Thoracic aorta (tissue), 2 donors: ENCODE measurements around the gene NEU3. TPM values are rescaled to one million over a fixed set of nuclear protein-coding genes. Genes with fewer than 3 reads are reported as not detected.
A peak's percentile ranks its signal among the peaks of the same experiment; 100 is the strongest.

ENCODE experiments used
- ATAC-seq: fragments of 150-250 bp; one replicate; pipeline ENCODE4 v1.8.0; 2017; ENCODE audit warnings: low read depth; ENCODE audit not compliant: insufficient number of reproducible peaks, low FRiP score
- DNase-seq: peaks from one replicate; pipeline ENCODE4 v3.0.0-alpha.2; 2020; ENCODE audit warnings: low spot score
- H3K27ac ChIP-seq, 2 donors: fragments of 200-600 bp; sonication (generic); 1 replicate in 1 of 2; 2 replicates in 1 of 2; pipeline ENCODE4 v1.5.1; 2016; ENCODE audit warnings: mild to moderate bottlenecking in 2 of 2, moderate library complexity in 2 of 2
- H3K27me3 ChIP-seq: fragments of 200-600 bp; sonication (generic); replicated peaks from 2 replicates; pipeline ENCODE4 v1.6.0; 2016; ENCODE audit warnings: mild to moderate bottlenecking; ENCODE audit not compliant: insufficient read depth
- H3K36me3 ChIP-seq: fragments of 200-600 bp; sonication (generic); one replicate; pipeline ENCODE4 v1.5.1; 2016
- H3K4me1 ChIP-seq, 2 donors: fragments of 200-600 bp; sonication (generic); 1 replicate in 1 of 2; 2 replicates in 1 of 2; pipeline versions ENCODE4 v1.5.1 to v1.6.0; 2016; ENCODE audit warnings: low read depth in 2 of 2, mild to moderate bottlenecking in 1 of 2; ENCODE audit not compliant: control insufficient read depth in 1 of 2
- H3K4me3 ChIP-seq: fragments of 200-600 bp; sonication (generic); 2 replicates; pipeline ENCODE4 v1.5.1; 2016; ENCODE audit warnings: mild to moderate bottlenecking
- H3K9me3 ChIP-seq: fragments of 200-600 bp; sonication (generic); 2 replicates; pipeline ENCODE4 v1.5.1; 2016
- total RNA-seq, 2 donors: library from RNA; depleted of rRNA; stranded (reverse); fragments of >200 nt; gene quantifications; one replicate each; pipeline versions ENCODE4 v1.1.0 to v1.2.3, GENCODE V29; 2016
- TF ChIP-seq, protein P1 (sequence below): fragments of 200-600 bp; sonication (generic); IDR thresholded peaks from one replicate; pipeline ENCODE4 v1.5.1; 2019; ENCODE audit warnings: antibody characterized with exemption

The NEU3 gene
- total RNA-seq, 2 donors from 2014 or later = 11.9 to 23.3 TPM

DNA sequence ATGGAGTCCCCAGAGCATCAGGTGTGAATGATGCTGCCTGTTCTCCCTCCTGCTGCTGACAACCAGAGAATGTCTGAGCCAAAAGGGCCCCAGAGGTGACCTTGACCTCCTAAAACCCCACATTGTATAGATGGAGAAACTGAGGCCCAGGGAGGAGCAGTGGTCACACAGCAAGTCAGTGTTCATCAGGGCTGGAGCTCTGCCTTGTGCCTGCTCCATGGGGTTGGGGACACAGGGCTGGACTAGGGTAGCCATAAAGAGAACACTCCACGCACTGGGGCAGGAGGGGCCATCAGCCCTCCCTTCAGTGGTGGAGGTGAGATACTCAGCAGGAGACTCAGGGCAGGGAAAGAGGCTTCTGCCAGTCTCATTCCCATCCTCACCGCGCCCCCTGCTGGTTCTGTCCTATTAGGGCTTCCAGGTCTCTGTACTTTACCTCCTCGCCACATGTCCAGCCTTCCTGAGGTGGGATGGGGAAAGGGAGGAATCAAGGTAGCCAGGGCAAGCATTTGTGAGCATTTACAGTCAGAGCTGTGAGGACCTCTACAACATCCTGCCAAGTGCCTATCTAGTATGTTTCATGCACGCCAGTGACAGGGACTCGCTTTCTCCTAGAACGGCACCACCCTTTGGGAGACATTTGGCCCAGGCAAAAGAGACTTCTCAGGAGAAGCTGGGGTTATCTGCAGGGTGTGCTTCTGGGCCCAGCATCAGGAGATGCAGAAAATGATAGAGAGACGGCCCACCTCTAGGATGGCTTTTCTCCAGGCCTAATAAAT is 43.2 kb downstream of the NEU3 start:
- TF ChIP-seq, protein P1, sequence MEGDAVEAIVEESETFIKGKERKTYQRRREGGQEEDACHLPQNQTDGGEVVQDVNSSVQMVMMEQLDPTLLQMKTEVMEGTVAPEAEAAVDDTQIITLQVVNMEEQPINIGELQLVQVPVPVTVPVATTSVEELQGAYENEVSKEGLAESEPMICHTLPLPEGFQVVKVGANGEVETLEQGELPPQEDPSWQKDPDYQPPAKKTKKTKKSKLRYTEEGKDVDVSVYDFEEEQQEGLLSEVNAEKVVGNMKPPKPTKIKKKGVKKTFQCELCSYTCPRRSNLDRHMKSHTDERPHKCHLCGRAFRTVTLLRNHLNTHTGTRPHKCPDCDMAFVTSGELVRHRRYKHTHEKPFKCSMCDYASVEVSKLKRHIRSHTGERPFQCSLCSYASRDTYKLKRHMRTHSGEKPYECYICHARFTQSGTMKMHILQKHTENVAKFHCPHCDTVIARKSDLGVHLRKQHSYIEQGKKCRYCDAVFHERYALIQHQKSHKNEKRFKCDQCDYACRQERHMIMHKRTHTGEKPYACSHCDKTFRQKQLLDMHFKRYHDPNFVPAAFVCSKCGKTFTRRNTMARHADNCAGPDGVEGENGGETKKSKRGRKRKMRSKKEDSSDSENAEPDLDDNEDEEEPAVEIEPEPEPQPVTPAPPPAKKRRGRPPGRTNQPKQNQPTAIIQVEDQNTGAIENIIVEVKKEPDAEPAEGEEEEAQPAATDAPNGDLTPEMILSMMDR = peak; percentile 43
- H3K27ac ChIP-seq = no peak overlapping the region
- no peaks in the 10 kb centered on the region for H3K36me3 ChIP-seq
- H3K4me3 ChIP-seq = no peak overlapping the region
- H3K9me3 ChIP-seq = no peaks in the 10 kb centered on the region
- DNase-seq (no peak), ATAC-seq (no peak)
- no peaks in the 10 kb centered on the region for H3K27me3 ChIP-seq
- H3K4me1 ChIP-seq = no peaks in the 10 kb centered on the region

DNA sequence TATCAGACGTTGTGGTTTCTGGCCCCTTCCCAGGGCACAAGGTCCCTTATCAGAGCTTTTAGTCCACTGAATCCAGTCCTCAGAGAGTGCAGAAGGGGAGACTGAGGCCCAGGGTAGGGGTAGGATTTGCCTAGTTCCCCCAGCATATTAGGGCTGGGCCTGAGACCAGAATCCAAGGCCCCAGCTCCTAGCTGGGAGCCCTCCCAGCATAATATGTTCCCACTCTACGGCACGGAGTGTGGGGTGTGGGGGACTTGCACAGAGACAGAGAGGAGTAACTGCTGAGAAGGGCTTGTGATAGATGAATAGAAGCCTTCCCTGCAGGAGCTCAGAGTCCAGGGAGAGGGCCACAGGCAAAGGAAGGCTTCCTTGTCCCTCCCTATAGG is 43.8 kb downstream of the NEU3 start:
- Histone ChIP-seq H3K27me3 (no peaks in the 10 kb centered on the region), H3K36me3 (no peaks in the 10 kb centered on the region), H3K4me3 (no peak overlapping the region), H3K4me1 (no peaks in the 10 kb centered on the region), H3K27ac (no peak overlapping the region), H3K9me3 (no peaks in the 10 kb centered on the region)
- ATAC-seq (no peak), DNase-seq (no peak)
- TF ChIP-seq, protein P1 = no peak

DNA sequence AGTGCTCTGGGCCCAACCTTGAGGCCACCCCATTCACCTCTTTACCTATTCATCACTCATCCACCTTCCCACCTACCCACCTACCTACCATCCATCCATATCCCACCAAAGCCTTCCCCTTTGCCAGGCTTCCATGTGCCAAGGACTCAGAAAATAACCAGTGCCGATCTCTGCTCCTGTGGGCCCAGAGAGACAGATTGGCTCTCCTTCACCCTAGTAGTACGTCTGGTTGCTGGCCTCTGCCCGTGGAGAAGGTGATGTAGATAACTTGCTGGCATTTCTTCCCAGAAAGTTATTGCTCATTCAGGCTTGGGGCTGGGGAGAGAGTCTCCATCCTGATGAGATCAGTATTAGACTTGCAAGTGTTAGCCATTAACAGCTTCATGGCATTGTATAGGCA is 45.2 kb downstream of the NEU3 start:
- DNase-seq = no peak
- TF ChIP-seq, protein P1 = no peak

DNA sequence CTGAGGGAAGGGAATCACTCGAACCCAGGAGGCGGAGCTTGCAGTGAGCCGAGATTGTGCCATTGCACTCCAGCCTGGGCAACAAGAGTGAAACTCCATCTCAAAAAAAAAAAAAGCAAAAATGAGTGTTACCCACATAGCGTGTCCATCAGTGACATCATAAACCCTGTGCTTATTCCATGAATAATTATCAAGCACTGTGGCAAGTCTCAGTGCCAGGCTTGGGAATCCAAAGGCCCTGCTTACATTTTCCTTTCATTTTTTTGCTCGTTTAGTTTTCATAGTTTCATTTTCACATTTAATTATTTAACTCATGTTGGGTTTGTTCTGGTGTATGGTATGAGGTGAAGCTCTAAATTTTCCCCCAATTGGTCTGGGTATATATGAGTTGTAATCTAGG is 46.5 kb downstream of the NEU3 start:
- no peaks in the 10 kb centered on the region for H3K4me1 ChIP-seq
- H3K36me3 ChIP-seq = no peaks in the 10 kb centered on the region
- TF ChIP-seq, protein P1 = no peak
- DNase-seq (no peak), ATAC-seq (no peak)
- no peak overlapping the region for H3K27ac ChIP-seq
- no peaks in the 10 kb centered on the region for H3K9me3 ChIP-seq
- no peak overlapping the region for H3K4me3 ChIP-seq
- no peaks in the 10 kb centered on the region for H3K27me3 ChIP-seq

More for the DNA sequence above, 45.2 kb downstream of the NEU3 start:
- Histone ChIP-seq H3K36me3 (no peaks in the 10 kb centered on the region), H3K9me3 (no peaks in the 10 kb centered on the region), H3K4me1 (no peaks in the 10 kb centered on the region), H3K27ac (no peak overlapping the region), H3K27me3 (no peaks in the 10 kb centered on the region), H3K4me3 (no peak overlapping the region)
- ATAC-seq = no peak

DNA sequence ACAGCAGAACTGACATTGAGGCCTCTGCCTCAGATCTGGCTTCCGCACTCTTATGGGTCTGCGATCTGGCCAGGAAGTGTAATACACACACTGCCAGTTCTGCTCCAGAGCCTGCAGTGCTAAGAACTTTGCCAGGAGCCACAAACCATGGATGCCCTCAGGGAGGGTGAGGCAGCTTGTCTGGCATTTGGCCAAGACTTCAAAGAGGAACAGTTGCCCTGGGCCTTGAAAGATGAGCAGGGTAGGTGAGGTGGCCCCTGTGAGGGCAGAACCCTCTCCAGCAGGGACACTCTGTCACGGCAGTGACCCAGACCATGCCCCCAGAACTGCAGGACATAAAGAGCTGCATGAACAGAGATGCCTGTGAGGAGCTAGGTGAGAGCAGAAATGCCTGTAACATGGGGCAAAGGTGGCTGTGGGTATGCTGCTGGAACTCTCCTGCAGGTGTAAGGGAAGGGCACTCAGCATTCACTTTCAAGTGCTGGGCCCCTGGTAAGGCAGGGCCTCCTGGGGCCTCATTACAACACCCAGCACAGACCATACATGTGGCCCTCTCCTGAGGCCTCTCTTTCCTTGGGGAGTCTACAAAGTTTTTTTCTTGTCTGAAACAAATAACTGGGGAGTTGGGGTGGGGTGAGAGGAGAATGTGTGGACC is 47.3 kb downstream of the NEU3 start:
- ATAC-seq (no peak), DNase-seq (no peak)
- H3K4me1 ChIP-seq = no peaks in the 10 kb centered on the region
- H3K9me3 ChIP-seq = no peaks in the 10 kb centered on the region
- no peak overlapping the region for H3K4me3 ChIP-seq
- H3K27me3 ChIP-seq = no peaks in the 10 kb centered on the region
- TF ChIP-seq, protein P1 = no peak
- no peaks in the 10 kb centered on the region for H3K36me3 ChIP-seq
- no peak overlapping the region for H3K27ac ChIP-seq
